Left lung (tissue), 10 donors: ENCODE measurements around the gene ZNF292. TPM values are rescaled to one million over a fixed set of nuclear protein-coding genes. Genes with fewer than 3 reads are reported as not detected.
"Not testable (repeated sequence)": the region's sequence is repeated elsewhere in the genome, so short reads cannot be mapped to it uniquely, and the experiment has no call there.

Source experiments
- ATAC-seq: fragments of 200-7000 bp; cut with Tn5 transposase; one replicate; pipeline ENCODE4 v1.9.1; 2020; ENCODE audit warnings: moderate library complexity
- DNase-seq, 4 donors: peaks; one replicate each; pipeline ENCODE4 v3.0.0-alpha.2; 2013 to 2020
- H3K27ac ChIP-seq, 2 donors: fragments of 200-600 bp; sonication (generic) in 1 of 2; one replicate each; pipeline versions ENCODE4 v1.5.0 to v1.8.0; 2020 to 2021
- H3K27me3 ChIP-seq, 2 donors: fragments of 200-600 bp; sonication (generic) in 1 of 2; one replicate each; pipeline versions ENCODE4 v1.5.0 to v1.8.0; 2020 to 2021
- H3K36me3 ChIP-seq, 2 donors: fragments of 200-600 bp; sonication (generic) in 1 of 2; one replicate each; pipeline versions ENCODE4 v1.5.0 to v1.8.0; 2020 to 2021
- H3K4me1 ChIP-seq, 2 donors: fragments of 200-600 bp; one replicate each; pipeline ENCODE4 v1.8.0; 2021
- H3K4me3 ChIP-seq, 2 donors: fragments of 200-600 bp; sonication (generic) in 1 of 2; one replicate each; pipeline versions ENCODE4 v1.5.0 to v1.8.0; 2020 to 2021; ENCODE audit warnings: mild to moderate bottlenecking in 1 of 2
- H3K9me3 ChIP-seq, 2 donors: fragments of 200-600 bp; sonication (generic) in 1 of 2; one replicate each; pipeline versions ENCODE4 v1.5.0 to v1.8.0; 2020 to 2021
- CTCF ChIP-seq, 2 donors: fragments of 200-600 bp; sonication (generic) in 1 of 2; IDR thresholded peaks; one replicate each; pipeline versions ENCODE4 v1.5.0 to v1.8.0; 2021; ENCODE audit warnings: antibody characterized with exemption in 2 of 2
- intact Hi-C, 2 donors: fragments of 100-400 bp; cut with DNase I; formaldehyde crosslinking; loops; one replicate each; pipeline versions ENCODE4 v1.11.2 to v1.14.2; 2022
- polyA plus RNA-seq, 6 donors: library from polyadenylated mRNA; unstranded; fragments of 120-200 nt; gene quantifications; one replicate each; pipeline ENCODE4 v1.2.1, GENCODE V29; 2013; ENCODE audit not compliant: insufficient read length in 6 of 6
- total RNA-seq, 2 donors: library from RNA; stranded (reverse); fragmentation: NEBNext Ultra II Directional; extraction: Animal tissue kit (Norgen Biotek cat#: 25700); gene quantifications; one replicate each; pipeline ENCODE4 v1.2.1, GENCODE V29; 2021
- donor health status: DM: no; HTN: yes; CAD: no.
- donor health status: DM: no; HTN: no; CAD: no.

ZNF292 gene
- total and polyA plus RNA-seq, 8 donors, result 25.2 to 58.8 (median 51.0) TPM

GRCh38 chr6:87127737-87128136, 27.6 kb upstream of the ZNF292 start:
- TF ChIP-seq CTCF (IDR thresholded peaks at IDR 0.05), result no peak
- DNase-seq (no peak), ATAC-seq (no peak)
- Histone ChIP-seq H3K36me3 (no peaks in the 10 kb centered on the region), H3K27me3 (peaks cover under 1 to 17% of the 10 kb centered on the region in 2 donors), H3K9me3 (peaks cover 0 to 4% of the 10 kb centered on the region in 2 donors), H3K4me3 (no peak overlapping the region), H3K4me1 (no peaks in the 10 kb centered on the region), H3K27ac (no peak overlapping the region)
- intact Hi-C loops, result no loop called here

GRCh38 chr6:87136963-87137362, 18.4 kb upstream of the ZNF292 start:
- no peaks in the 10 kb centered on the region for H3K9me3 ChIP-seq
- peaks cover 0 to 10% of the 10 kb centered on the region in 2 donors for H3K27me3 ChIP-seq
- no peak overlapping the region for H3K4me3 ChIP-seq
- no peak for ATAC-seq
- DNase-seq, result no peak
- no peaks in the 10 kb centered on the region for H3K4me1 ChIP-seq
- no peaks in the 10 kb centered on the region for H3K36me3 ChIP-seq
- TF ChIP-seq CTCF (IDR thresholded peaks at IDR 0.05), result no peak
- intact Hi-C loops, result no loop called here
- no peak overlapping the region for H3K27ac ChIP-seq

GRCh38 chr6:87139236-87139635, 16.1 kb upstream of the ZNF292 start:
- Histone ChIP-seq H3K27ac (no peak overlapping the region), H3K4me1 (no peaks in the 10 kb centered on the region), H3K4me3 (no peak overlapping the region), H3K36me3 (no peaks in the 10 kb centered on the region), H3K27me3 (peaks cover 0 to 10% of the 10 kb centered on the region in 2 donors), H3K9me3 (no peaks in the 10 kb centered on the region)
- DNase-seq (peak in 1 of 4 donors; percentile 19), ATAC-seq (peak; percentile 89)
- intact Hi-C loops, result no loop called here
- peak; percentile 59 to 72 for TF ChIP-seq CTCF (IDR thresholded peaks at IDR 0.05)

GRCh38 chr6:87139927-87140326, 15.4 kb upstream of the ZNF292 start:
- peak in 1 of 4 donors; percentile 54 for DNase-seq
- intact Hi-C loops, ATAC-seq, H3K9me3 ChIP-seq, H3K27ac ChIP-seq, H3K36me3 ChIP-seq, H3K4me3 ChIP-seq, H3K4me1 ChIP-seq, H3K27me3 ChIP-seq: not testable (repeated sequence)

DNA sequence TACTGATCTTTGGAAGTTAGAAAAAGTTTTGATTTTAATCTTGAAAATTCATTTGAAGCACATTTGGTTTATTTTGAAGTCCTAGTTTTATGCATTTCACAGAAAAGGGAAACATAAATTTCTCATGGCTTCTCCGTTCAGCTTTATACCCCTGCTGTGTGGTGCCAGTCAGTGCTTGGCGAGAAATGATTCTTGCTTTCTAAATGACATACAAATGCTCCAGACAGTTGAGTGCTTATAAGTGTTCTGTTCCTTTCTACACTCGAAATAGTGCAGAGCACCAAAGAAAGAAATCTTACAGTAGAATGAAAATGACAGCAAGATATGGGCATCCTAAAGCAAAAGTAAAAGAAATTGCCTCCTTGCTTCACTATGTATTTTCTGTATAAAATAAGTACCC, 9.0 kb upstream of the ZNF292 start:
- no peak for ATAC-seq
- Histone ChIP-seq H3K4me3 (no peak overlapping the region), H3K36me3 (no peaks in the 10 kb centered on the region), H3K27ac (no peak overlapping the region), H3K9me3 (no peaks in the 10 kb centered on the region), H3K4me1 (peaks cover 0 to 3% of the 10 kb centered on the region in 2 donors), H3K27me3 (no peaks in the 10 kb centered on the region)
- no peak for TF ChIP-seq CTCF (IDR thresholded peaks at IDR 0.05)
- intact Hi-C loops, result no loop called here
- DNase-seq, result no peak

GRCh38 chr6:87150406-87150805, 5.0 kb upstream of the ZNF292 start:
- DNase-seq, result no peak
- intact Hi-C loops, result no loop called here

More at GRCh38 chr6:87150406-87150805, 5.0 kb upstream of the ZNF292 start:
- TF ChIP-seq CTCF (IDR thresholded peaks at IDR 0.05), result no peak
- Histone ChIP-seq H3K27ac (no peak overlapping the region), H3K9me3 (no peaks in the 10 kb centered on the region), H3K4me1 (peaks cover 0 to 37% of the 10 kb centered on the region in 2 donors), H3K4me3 (no peak overlapping the region), H3K27me3 (no peaks in the 10 kb centered on the region), H3K36me3 (no peaks in the 10 kb centered on the region)
- ATAC-seq, result no peak
